Activated CD4-positive, alpha-beta T cell treated with anti-CD3 and anti-CD28 coated beads, Interleukin-2, amount 10 ng/mL, durations not matched to agents 7 days and 5 days (primary cell): ENCODE data around the gene XKR7. TPM values are rescaled to one million over a fixed set of nuclear protein-coding genes. Genes with fewer than 3 reads are reported as not detected.
"Not testable (repeated sequence)": the region's sequence is repeated elsewhere in the genome, so short reads cannot be mapped to it uniquely, and the experiment has no call there.

Source experiments
- CTCF ChIA-PET: fragments of 350-600 bp; sonication (Branson Sonifier 250); formaldehyde crosslinking; loops from one replicate; lab custom pipeline; 2021; ENCODE audit warnings: antibody characterized with exemption; lab: Charles Lee
- POLR2A ChIA-PET: fragments of 350-600 bp; sonication (Branson Sonifier 250); formaldehyde crosslinking; loops from one replicate; lab custom pipeline; 2021; ENCODE audit warnings: antibody characterized with exemption; lab: Charles Lee
- DNase-seq: peaks from one replicate; pipeline ENCODE4 v3.0.0-alpha.2; 2020
- H3K27ac Mint-ChIP-seq: one replicate; pipeline ENCODE4 v1.8.0; 2021; ENCODE audit warnings: mild to moderate bottlenecking, moderate library complexity, mixed read lengths
- H3K27me3 Mint-ChIP-seq: one replicate; pipeline ENCODE4 v1.8.0; 2021; ENCODE audit warnings: mixed read lengths
- H3K36me3 Mint-ChIP-seq: one replicate; pipeline ENCODE4 v1.8.0; 2021; ENCODE audit warnings: low read depth, mixed read lengths
- H3K4me1 Mint-ChIP-seq: one replicate; pipeline ENCODE4 v1.8.0; 2021; ENCODE audit warnings: mixed read lengths
- H3K4me3 Mint-ChIP-seq: one replicate; pipeline ENCODE4 v1.8.0; 2021; ENCODE audit warnings: mild to moderate bottlenecking, moderate library complexity, mixed read lengths
- H3K9me3 Mint-ChIP-seq: one replicate; pipeline ENCODE4 v1.8.0; 2021; ENCODE audit warnings: mixed read lengths
- total RNA-seq, 2 experiments: library from RNA; stranded (reverse); gene quantifications; one replicate each; pipeline ENCODE4 v1.2.3, GENCODE V29; 2021

The XKR7 gene
- total RNA-seq, 2 experiments from 2014 or later = 0.05 TPM; not detected in 1

DNA sequence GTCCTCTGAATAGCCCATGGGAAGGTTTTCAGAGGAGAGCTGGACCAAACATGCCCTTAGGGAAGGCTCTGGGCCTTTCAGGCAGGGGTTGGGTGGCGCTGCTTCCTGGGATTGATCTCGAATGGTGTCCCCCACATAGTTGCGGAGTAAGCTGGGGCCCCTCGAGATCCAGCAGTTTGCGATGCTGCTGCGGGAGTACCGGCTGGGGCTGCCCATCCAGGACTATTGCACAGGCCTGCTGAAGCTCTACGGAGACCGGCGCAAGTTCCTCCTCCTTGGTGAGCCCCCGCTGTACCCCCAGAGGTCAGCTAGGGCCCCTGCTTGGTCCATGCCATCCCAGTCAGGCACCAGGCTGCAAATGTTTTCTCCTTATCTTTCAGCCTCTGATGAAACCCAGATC lies 61.6 kb downstream of the XKR7 start:
- no peak overlapping the region for H3K27ac Mint-ChIP-seq
- peaks cover 29% of the 10 kb centered on the region for H3K27me3 Mint-ChIP-seq
- no peak overlapping the region for H3K4me3 Mint-ChIP-seq
- ChIA-PET POLR2A (no interaction called here), CTCF (interaction anchor here (0.8 to 3.0 kb wide), 6 partner anchors 12 to 206 kb away, joined by 3 to 8 read pairs (median 5); partner anchors contain the start of gene PDRG1)
- H3K36me3 Mint-ChIP-seq = no peaks in the 10 kb centered on the region
- no peaks in the 10 kb centered on the region for H3K4me1 Mint-ChIP-seq
- no peaks in the 10 kb centered on the region for H3K9me3 Mint-ChIP-seq
- DNase-seq = no peak

DNA sequence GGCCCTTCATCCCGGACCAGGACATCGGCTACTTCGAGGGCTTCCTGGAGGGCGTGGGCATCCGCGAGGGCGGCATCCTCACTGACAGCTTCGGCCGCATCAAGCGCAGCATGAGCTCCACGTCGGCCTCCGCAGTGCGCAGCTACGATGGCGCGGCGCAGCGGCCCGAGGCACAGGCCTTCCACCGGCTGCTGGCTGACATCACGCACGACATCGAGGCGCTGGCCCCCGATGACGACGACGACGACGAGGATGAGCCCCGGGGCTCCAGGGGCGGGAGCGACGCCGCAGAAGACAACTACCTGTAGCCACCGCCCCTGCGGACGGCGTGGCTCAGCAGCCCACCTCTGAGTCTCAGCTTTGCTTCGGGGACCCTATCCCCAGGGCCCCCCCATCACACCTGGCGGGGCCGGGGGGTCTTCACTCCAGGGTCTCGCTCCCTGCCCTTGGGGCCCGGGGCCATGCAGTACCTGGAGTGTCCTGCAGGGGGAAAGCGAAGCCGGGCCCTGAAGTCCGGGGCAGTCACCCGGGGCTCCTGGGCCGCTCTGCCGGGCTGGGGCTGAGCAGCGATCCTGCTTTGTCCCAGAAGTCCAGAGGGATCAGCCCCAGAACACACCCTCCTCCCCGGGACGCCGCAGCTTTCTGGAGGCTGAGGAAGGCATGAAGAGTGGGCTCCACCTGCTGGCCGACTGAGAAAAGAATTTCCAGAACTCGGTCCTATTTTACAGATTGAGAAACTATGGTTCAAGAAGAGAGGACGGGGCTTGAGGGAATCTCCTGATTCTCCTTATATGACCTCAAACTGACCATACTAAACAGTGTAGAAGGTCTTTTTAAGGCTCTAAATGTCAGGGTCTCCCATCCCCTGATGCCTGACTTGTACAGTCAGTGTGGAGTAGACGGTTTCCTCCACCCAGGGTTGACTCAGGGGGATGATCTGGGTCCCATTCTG lies 63.3 kb downstream of the XKR7 start:
- Mint-ChIP-seq H3K27ac (no peak overlapping the region), H3K9me3 (no peaks in the 10 kb centered on the region), H3K4me1 (no peaks in the 10 kb centered on the region), H3K27me3 (peaks cover 30% of the 10 kb centered on the region), H3K4me3 (no peak overlapping the region), H3K36me3 (no peaks in the 10 kb centered on the region)
- peak; percentile 60 for DNase-seq
- ChIA-PET CTCF (interaction anchor here (0.5 to 3.0 kb wide), 22 partner anchors 11 to 258 kb away, joined by 3 to 13 read pairs (median 3); partner anchors contain the start of gene PDRG1), POLR2A (no interaction called here)

DNA sequence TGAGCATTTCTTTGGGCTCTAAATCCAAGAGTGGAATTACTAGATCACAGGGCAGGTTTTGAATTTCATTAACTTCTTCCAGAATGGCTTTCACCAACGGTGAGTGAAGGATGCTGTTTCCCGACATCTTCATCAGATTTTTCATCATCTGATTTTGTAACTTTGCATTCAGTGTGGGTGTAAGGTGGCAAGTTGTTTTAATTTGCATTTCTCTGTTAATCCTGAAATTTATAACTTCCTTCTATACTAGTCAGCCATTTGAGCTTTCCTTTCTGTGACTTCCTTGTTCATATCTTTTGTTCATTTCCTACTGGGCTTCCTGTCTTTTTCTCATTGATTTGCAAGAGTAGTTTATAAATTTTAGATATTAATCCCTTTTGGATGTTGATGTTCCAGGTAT lies 65.4 kb downstream of the XKR7 start:
- no peaks in the 10 kb centered on the region for H3K4me1 Mint-ChIP-seq
- H3K4me3 Mint-ChIP-seq = no peak overlapping the region
- CTCF ChIA-PET = no interaction called here
- DNase-seq = no peak
- H3K27me3 Mint-ChIP-seq = peaks cover 37% of the 10 kb centered on the region
- H3K36me3 Mint-ChIP-seq = no peaks in the 10 kb centered on the region
- no peak overlapping the region for H3K27ac Mint-ChIP-seq
- H3K9me3 Mint-ChIP-seq = no peaks in the 10 kb centered on the region
- POLR2A ChIA-PET = no interaction called here

DNA sequence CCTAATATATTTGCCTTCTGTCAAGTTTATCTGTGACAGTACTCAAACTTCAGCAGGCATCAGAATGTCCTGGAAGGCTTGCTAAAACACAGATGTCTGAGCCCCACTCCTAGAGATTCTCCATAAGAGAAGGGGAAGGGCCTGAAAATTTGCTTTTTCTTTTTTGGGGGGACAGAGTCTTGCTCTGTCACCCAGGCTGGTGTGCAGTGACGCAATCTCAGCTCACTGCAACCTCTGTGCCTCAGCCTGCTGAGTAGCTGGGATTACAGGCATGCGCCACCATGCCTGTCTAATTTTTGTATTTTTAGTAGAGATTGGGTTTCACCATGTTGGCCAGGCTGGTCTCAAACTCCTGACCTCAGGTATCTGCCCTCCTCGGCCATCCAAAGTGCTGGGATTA lies 65.8 kb downstream of the XKR7 start:
- CTCF ChIA-PET, H3K27ac Mint-ChIP-seq, H3K36me3 Mint-ChIP-seq, POLR2A ChIA-PET, H3K9me3 Mint-ChIP-seq, H3K4me1 Mint-ChIP-seq, DNase-seq, H3K4me3 Mint-ChIP-seq: not testable (repeated sequence)
- H3K27me3 Mint-ChIP-seq = peaks cover 39% of the 10 kb centered on the region

DNA sequence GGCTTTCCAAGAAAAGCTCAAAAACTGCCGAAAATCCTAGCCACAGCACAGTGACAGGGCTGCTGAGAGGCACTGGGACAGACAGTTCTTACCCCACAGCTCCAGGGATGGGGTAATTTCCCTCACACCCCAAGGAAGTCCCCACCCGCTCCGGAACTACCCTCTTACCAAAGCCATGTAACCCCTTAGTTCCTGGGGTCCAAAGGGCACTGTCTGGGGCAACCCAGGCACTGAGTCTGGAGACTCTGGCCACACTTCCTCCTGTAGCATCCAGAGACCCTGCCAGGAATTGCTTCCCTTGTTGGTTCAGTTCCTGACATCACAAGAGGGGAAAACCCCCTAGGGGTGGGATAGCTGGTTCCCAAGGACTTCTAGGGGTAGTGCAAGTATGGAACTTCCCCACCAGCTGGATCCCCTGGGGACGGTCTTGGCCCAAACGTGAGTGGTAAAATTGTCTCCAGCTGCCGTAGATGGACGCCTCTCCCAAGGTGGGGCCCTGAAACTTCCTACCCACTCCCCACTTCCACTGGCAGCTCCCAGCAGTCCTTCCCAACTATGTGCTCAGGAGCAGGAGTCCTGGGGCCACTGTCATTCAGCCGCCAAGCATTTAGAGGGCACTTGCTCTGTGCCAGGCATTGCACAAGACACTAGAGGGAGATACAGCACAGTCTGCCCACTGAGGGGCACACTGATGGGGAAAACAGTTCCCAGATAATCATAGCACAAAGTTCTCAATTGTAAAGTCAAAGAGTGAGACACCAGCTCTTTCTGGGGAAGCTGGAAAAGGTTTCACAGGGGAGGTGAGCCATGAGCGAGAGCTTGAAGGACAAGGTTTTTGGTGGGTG lies 66.9 kb downstream of the XKR7 start:
- no peak overlapping the region for H3K4me3 Mint-ChIP-seq
- DNase-seq = no peak
- H3K27me3 Mint-ChIP-seq = peaks cover 43% of the 10 kb centered on the region
- no peaks in the 10 kb centered on the region for H3K9me3 Mint-ChIP-seq
- POLR2A ChIA-PET = no interaction called here
- H3K4me1 Mint-ChIP-seq = no peaks in the 10 kb centered on the region
- no peak overlapping the region for H3K27ac Mint-ChIP-seq
- H3K36me3 Mint-ChIP-seq = no peaks in the 10 kb centered on the region
- CTCF ChIA-PET = interaction anchor here (1.5 kb wide), 1 partner anchor 45 kb away, joined by 5 read pairs; no protein-coding TSS in a partner anchor

DNA sequence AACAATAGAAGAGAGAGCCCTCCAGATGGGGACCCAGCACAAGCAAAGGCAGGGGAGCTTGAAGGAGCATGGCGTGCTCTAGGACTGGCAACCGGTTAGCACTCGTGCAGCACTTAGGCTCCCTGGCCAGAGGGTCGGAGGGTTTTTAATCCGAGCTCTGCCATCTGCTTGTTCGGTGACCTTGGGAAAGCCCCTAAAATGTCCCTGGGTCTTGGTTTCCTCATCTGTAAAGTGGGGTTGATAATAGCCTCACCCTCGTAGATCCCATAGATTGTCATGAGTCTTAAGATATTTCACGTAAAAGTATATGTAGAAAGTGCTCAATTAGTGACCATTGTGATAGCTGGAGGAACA lies 67.5 kb downstream of the XKR7 start:
- ChIA-PET POLR2A (no interaction called here), CTCF (interaction anchor here (1.5 kb wide), 1 partner anchor 45 kb away, joined by 5 read pairs; no protein-coding TSS in a partner anchor)
- DNase-seq = no peak
- Mint-ChIP-seq H3K4me3 (no peak overlapping the region), H3K9me3 (no peaks in the 10 kb centered on the region), H3K27ac (no peak overlapping the region), H3K36me3 (no peaks in the 10 kb centered on the region), H3K4me1 (no peaks in the 10 kb centered on the region), H3K27me3 (peaks cover 44% of the 10 kb centered on the region)

DNA sequence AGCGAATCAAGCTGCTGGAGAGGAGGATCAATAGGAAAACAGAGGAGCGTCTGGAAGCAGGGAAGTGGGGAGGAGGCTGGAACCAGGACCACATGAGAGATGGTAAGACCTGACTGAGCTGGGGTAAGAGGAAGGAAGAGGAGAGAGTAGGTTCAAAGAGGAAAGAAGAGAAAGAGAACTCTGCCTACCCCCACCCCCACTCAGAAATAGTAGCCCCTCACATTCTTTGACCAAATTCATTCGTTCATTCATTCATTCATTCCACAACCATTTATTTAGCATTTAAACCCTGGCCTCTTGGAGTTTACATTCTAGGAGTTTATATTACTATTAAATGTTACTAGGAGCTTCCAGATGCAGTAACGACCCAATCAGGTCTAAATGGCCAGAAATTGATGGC lies 68.3 kb downstream of the XKR7 start:
- CTCF ChIA-PET = interaction anchor here (1.3 kb wide), 1 partner anchor 44 kb away, joined by 3 read pairs; no protein-coding TSS in a partner anchor
- POLR2A ChIA-PET = no interaction called here
- no peak for DNase-seq
- no peaks in the 10 kb centered on the region for H3K36me3 Mint-ChIP-seq
- H3K4me3 Mint-ChIP-seq = no peak overlapping the region
- H3K4me1 Mint-ChIP-seq = no peaks in the 10 kb centered on the region
- H3K27me3 Mint-ChIP-seq = peaks cover 51% of the 10 kb centered on the region
- H3K27ac Mint-ChIP-seq = no peak overlapping the region
- no peaks in the 10 kb centered on the region for H3K9me3 Mint-ChIP-seq

DNA sequence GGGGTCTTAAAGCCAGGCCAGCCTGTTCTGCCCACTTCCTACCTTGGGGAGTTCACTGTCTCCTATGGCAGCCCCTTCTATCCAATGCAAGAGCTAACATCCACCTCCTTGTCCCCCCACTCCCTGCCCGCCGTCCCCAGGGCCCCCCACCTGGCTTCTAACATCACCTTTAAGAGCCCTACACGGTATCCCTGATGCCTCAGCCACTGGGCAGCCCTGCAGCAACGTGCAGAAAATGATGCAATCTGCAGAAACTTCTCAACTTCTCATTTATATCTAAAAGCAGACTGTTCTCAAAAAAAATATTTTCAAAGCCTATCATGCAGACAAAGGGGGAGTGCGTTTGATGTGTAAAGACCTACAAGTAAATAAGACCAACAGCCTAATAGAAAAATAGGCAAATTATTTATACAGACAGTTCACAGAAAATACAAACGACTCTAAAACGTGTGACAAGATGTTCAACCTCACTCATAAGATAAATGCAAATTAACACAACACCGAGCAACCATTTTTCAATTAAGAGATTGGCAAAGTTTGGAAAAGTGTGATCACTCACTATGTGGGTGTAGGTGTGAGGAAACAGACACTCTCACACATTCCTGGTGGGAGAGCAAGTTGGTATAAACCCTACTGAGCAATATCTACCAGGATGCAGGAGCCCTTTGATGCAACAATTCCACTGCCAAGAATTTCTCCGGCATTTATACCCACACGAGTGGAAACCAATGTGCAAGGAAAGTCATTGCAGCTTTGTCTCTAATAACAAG lies 69.0 kb downstream of the XKR7 start:
- Mint-ChIP-seq H3K27me3 (peaks cover 52% of the 10 kb centered on the region), H3K9me3 (no peaks in the 10 kb centered on the region), H3K4me3 (no peak overlapping the region), H3K27ac (no peak overlapping the region), H3K36me3 (no peaks in the 10 kb centered on the region), H3K4me1 (no peaks in the 10 kb centered on the region)
- ChIA-PET CTCF (interaction anchor here (1.3 kb wide), 1 partner anchor 43 kb away, joined by 3 read pairs; no protein-coding TSS in a partner anchor), POLR2A (no interaction called here)
- DNase-seq = no peak

DNA sequence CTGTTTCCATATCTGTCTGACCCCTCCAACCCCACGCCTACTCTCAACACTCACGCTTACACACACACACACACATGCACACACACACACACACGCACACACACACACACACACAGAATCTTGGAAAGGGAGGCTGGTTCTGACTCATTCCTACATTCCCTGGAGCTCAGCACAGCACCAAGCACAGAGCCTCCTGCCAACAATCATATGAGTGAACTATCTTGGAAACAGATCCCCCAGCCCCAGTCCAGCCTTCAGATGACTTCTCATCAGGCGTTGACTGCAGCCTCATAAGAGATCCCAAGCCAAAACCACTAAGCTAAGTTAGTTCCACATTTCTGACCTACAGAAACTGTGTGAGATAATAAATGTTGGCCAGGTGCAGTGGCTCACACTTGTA lies 70.0 kb downstream of the XKR7 start:
- Mint-ChIP-seq H3K9me3 (no peaks in the 10 kb centered on the region), H3K4me1 (no peaks in the 10 kb centered on the region), H3K36me3 (no peaks in the 10 kb centered on the region), H3K4me3 (no peak overlapping the region), H3K27me3 (peaks cover 52% of the 10 kb centered on the region), H3K27ac (no peak overlapping the region)
- no peak for DNase-seq
- ChIA-PET CTCF (no interaction called here), POLR2A (no interaction called here)

DNA sequence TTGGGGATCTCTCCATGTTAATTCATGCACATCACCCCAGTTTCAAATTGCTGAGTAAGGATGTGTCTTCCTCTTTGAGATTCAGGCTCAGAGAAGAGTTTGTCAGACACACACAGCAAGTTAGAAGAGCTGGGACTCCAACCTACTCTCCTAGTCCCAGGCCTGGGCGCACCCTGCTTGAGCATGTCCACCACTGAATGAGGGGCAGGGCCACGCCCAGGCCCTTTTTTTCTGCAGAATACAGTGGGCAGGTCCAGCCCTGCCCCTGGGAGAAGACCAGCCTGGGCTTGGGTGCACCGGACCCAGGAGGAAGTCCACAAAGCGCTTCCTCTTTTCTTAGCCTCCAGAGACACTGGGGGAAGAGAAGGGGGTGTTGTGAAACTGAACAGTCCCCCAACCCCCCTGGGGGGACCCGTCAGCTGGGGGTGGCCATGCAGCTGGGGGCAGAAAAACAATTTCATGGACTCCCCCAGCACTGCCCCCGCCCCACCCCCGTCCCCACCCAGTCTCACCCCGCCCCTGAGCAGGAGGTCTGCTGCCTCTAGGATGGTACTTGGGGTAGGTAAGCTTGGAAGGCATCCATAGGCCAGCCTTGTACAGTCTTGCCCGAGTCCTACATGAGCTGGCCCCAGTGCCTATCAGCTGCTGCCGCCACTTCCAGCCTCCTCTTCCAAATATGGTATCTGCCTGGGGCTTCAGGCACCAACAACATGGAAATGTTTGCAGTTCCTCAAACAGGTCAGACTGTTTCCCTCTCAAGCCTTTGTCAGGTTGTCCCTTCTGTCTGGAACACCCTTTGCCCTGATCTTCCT lies 72.4 kb downstream of the XKR7 start:
- H3K4me1 Mint-ChIP-seq = no peaks in the 10 kb centered on the region
- DNase-seq = no peak
- ChIA-PET CTCF (interaction anchor here (0.6 to 0.7 kb wide), 2 partner anchors 156 to 267 kb away, joined by 3 to 5 read pairs; no protein-coding TSS in a partner anchor), POLR2A (no interaction called here)
- H3K9me3 Mint-ChIP-seq = no peaks in the 10 kb centered on the region
- H3K4me3 Mint-ChIP-seq = no peak overlapping the region
- H3K27ac Mint-ChIP-seq = no peak overlapping the region
- H3K36me3 Mint-ChIP-seq = no peaks in the 10 kb centered on the region
- peaks cover 57% of the 10 kb centered on the region for H3K27me3 Mint-ChIP-seq

DNA sequence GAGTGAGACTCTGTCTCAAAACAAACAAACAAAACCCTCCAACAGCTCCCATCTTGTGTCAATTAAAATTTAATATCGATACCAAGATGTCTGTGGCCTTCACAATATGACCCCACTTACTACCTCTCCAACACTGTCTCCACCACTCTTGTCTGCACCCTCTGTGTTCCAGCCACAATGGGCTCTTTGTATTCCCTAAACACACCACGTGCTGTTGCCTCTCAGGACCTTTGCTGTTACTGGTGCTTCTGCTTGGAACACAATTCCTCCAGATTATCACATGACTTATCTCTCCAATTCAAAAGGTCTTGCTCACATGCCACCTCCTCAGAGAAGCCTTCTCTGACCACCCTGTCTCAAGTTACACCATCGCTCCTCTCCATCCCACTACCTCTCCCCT lies 78.0 kb downstream of the XKR7 start:
- Mint-ChIP-seq H3K4me1 (peaks cover 3% of the 10 kb centered on the region), H3K27ac (no peak overlapping the region), H3K27me3 (peaks cover 64% of the 10 kb centered on the region), H3K9me3 (no peaks in the 10 kb centered on the region), H3K36me3 (no peaks in the 10 kb centered on the region), H3K4me3 (no peak overlapping the region)
- POLR2A ChIA-PET = no interaction called here
- no peak for DNase-seq
- CTCF ChIA-PET = no interaction called here
